Hepatocyte (in vitro differentiated cells): ENCODE results near the gene PSMA7. TPM values are rescaled to one million over a fixed set of nuclear protein-coding genes. Genes with fewer than 3 reads are reported as not detected.

Experiments
- DNase-seq: peaks from one replicate; pipeline ENCODE4 v3.0.0-alpha.2; 2016; ENCODE audit warnings: low spot score
- H2AFZ ChIP-seq: fragments of 200-600 bp; sonication (generic); 2 replicates; pipeline ENCODE4 v1.6.0; 2016; ENCODE audit warnings: antibody characterized with exemption, mild to moderate bottlenecking
- H3K27ac ChIP-seq: fragments of 200-600 bp; sonication (generic); 2 replicates; pipeline ENCODE4 v1.5.1; 2016; ENCODE audit warnings: mild to moderate bottlenecking
- H3K27me3 ChIP-seq: fragments of 200-600 bp; sonication (generic); 2 replicates; pipeline ENCODE4 v1.6.1; 2016
- H3K36me3 ChIP-seq: fragments of 200-600 bp; sonication (generic); replicated peaks from 2 replicates; pipeline ENCODE4 v1.5.1; 2016; ENCODE audit warnings: low read depth; ENCODE audit not compliant: insufficient read depth
- H3K4me1 ChIP-seq: fragments of 200-600 bp; sonication (generic); 2 replicates; pipeline ENCODE4 v1.5.1; 2016; ENCODE audit warnings: mild to moderate bottlenecking, moderate library complexity; ENCODE audit not compliant: insufficient read depth
- H3K4me2 ChIP-seq: fragments of 200-600 bp; sonication (generic); 2 replicates; pipeline ENCODE4 v1.6.0; 2016
- H3K4me3 ChIP-seq: fragments of 200-600 bp; sonication (generic); 2 replicates; pipeline ENCODE4 v1.5.1; 2016; ENCODE audit warnings: mild to moderate bottlenecking
- H3K79me2 ChIP-seq: fragments of 200-600 bp; sonication (generic); 2 replicates; pipeline ENCODE4 v1.6.0; 2017; ENCODE audit warnings: mild to moderate bottlenecking
- H3K9me2 ChIP-seq: fragments of 200-600 bp; sonication (generic); replicated peaks from 2 replicates; pipeline ENCODE4 v1.6.0; 2017; ENCODE audit warnings: mild to moderate bottlenecking; ENCODE audit not compliant: insufficient read depth
- H3K9me3 ChIP-seq: fragments of 200-600 bp; sonication (generic); 2 replicates; pipeline ENCODE4 v1.5.1; 2016; ENCODE audit warnings: low read depth, mild to moderate bottlenecking
- H4K20me1 ChIP-seq: fragments of 200-600 bp; sonication (generic); 2 replicates; pipeline ENCODE4 v1.6.0; 2016; ENCODE audit warnings: mild to moderate bottlenecking; ENCODE audit not compliant: insufficient read depth, poor library complexity, severe bottlenecking
- EZH2 ChIP-seq: fragments of 200-600 bp; sonication (generic); IDR thresholded peaks from 2 replicates; pipeline ENCODE4 v1.6.1; 2016; ENCODE audit warnings: antibody characterized with exemption, mild to moderate bottlenecking, borderline replicate concordance
- EZH2phosphoT487 ChIP-seq: fragments of 200-600 bp; sonication (generic); IDR thresholded peaks from one replicate; pipeline ENCODE4 v1.6.1; 2018; ENCODE audit warnings: antibody characterized with exemption, mild to moderate bottlenecking, low read depth, moderate library complexity; ENCODE audit not compliant: unreplicated experiment, severe bottlenecking
- WGBS: methylation state at CpG from one replicate; pipeline ENCODE4 v1.1.6; 2016; ENCODE audit warnings: low lambda C conversion rate; ENCODE audit errors: missing lambda C conversion rate; 5-methylcytosine and 5-hydroxymethylcytosine counted together
- polyA plus RNA-seq: library from polyadenylated mRNA; unstranded; fragments of >200 nt; fragmentation: Nextera tagmentation; extraction: Ambion mirVana; gene quantifications from 2 replicates; pipeline ENCODE4 v1.2.1, GENCODE V29; 2016
- total RNA-seq: library from RNA; depleted of rRNA; stranded (reverse); fragments of >200 nt; gene quantifications from 2 replicates; pipeline ENCODE4 v1.2.3, GENCODE V29; 2014
- TF ChIP-seq, protein P1 (sequence below): fragments of 200-600 bp; sonication (generic); IDR thresholded peaks from 2 replicates; pipeline ENCODE4 v1.5.1; 2016; ENCODE audit warnings: antibody characterized with exemption, mild to moderate bottlenecking; ENCODE audit not compliant: poor library complexity

Gene PSMA7
- total and polyA plus RNA-seq, 2 experiments from 2014 or later, result 277 to 408 TPM

GRCh38 chr20:62163986-62164762 is 21.0 kb upstream of the PSMA7 start:
- H2AFZ ChIP-seq, result no peak overlapping the region
- H3K36me3 ChIP-seq, result no peaks in the 10 kb centered on the region
- H4K20me1 ChIP-seq, result no peaks in the 10 kb centered on the region
- no peaks in the 10 kb centered on the region for H3K9me2 ChIP-seq
- no peaks in the 10 kb centered on the region for H3K27me3 ChIP-seq
- H3K4me2 ChIP-seq, result no peak overlapping the region
- no peak overlapping the region for H3K27ac ChIP-seq
- H3K79me2 ChIP-seq, result no peaks in the 10 kb centered on the region
- no peak for TF ChIP-seq EZH2
- TF ChIP-seq, protein P1, sequence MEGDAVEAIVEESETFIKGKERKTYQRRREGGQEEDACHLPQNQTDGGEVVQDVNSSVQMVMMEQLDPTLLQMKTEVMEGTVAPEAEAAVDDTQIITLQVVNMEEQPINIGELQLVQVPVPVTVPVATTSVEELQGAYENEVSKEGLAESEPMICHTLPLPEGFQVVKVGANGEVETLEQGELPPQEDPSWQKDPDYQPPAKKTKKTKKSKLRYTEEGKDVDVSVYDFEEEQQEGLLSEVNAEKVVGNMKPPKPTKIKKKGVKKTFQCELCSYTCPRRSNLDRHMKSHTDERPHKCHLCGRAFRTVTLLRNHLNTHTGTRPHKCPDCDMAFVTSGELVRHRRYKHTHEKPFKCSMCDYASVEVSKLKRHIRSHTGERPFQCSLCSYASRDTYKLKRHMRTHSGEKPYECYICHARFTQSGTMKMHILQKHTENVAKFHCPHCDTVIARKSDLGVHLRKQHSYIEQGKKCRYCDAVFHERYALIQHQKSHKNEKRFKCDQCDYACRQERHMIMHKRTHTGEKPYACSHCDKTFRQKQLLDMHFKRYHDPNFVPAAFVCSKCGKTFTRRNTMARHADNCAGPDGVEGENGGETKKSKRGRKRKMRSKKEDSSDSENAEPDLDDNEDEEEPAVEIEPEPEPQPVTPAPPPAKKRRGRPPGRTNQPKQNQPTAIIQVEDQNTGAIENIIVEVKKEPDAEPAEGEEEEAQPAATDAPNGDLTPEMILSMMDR, result no peak
- TF ChIP-seq EZH2phosphoT487, result no peak
- H3K9me3 ChIP-seq, result no peaks in the 10 kb centered on the region
- 97% methylated on average over 29 of the region's 29 CpGs for WGBS
- no peak overlapping the region for H3K4me3 ChIP-seq
- DNase-seq, result no peak
- no peaks in the 10 kb centered on the region for H3K4me1 ChIP-seq

GRCh38 chr20:62163485-62163865 is 20.3 kb upstream of the PSMA7 start:
- no peaks in the 10 kb centered on the region for H3K9me2 ChIP-seq
- no peak overlapping the region for H2AFZ ChIP-seq
- H3K79me2 ChIP-seq, result peaks cover under 1% of the 10 kb centered on the region
- no peak for TF ChIP-seq EZH2phosphoT487
- TF ChIP-seq, protein P1, result no peak
- TF ChIP-seq EZH2, result no peak
- no peaks in the 10 kb centered on the region for H3K4me1 ChIP-seq
- over 99% methylated on average over 21 of the region's 25 CpGs for WGBS
- no peaks in the 10 kb centered on the region for H3K27me3 ChIP-seq
- H4K20me1 ChIP-seq, result peaks cover under 1% of the 10 kb centered on the region
- DNase-seq, result no peak
- H3K36me3 ChIP-seq, result no peaks in the 10 kb centered on the region
- H3K4me2 ChIP-seq, result no peak overlapping the region
- no peaks in the 10 kb centered on the region for H3K9me3 ChIP-seq
- no peak overlapping the region for H3K27ac ChIP-seq
- H3K4me3 ChIP-seq, result no peak overlapping the region

GRCh38 chr20:62162765-62163484 is 19.7 kb upstream of the PSMA7 start:
- no peaks in the 10 kb centered on the region for H3K27me3 ChIP-seq
- no peak overlapping the region for H2AFZ ChIP-seq
- H3K36me3 ChIP-seq, result no peaks in the 10 kb centered on the region
- no peaks in the 10 kb centered on the region for H3K4me1 ChIP-seq
- 94% methylated on average over 34 of the region's 38 CpGs for WGBS
- no peak overlapping the region for H3K4me2 ChIP-seq
- TF ChIP-seq EZH2 (no peak), EZH2phosphoT487 (no peak)
- TF ChIP-seq, protein P1, result no peak
- H3K4me3 ChIP-seq, result no peak overlapping the region
- peaks cover 6% of the 10 kb centered on the region for H3K79me2 ChIP-seq
- H3K9me3 ChIP-seq, result no peaks in the 10 kb centered on the region
- peaks cover 6% of the 10 kb centered on the region for H4K20me1 ChIP-seq
- DNase-seq, result no peak
- H3K9me2 ChIP-seq, result no peaks in the 10 kb centered on the region
- H3K27ac ChIP-seq, result no peak overlapping the region
